Measurements from ENCODE around the gene SPRR2D. TPM values are rescaled to one million over a fixed set of nuclear protein-coding genes. Genes with fewer than 3 reads are reported as not detected.
"Not testable (repeated sequence)": the region's sequence is repeated elsewhere in the genome, so short reads cannot be mapped to it uniquely, and the experiment has no call there.

SPRR2D gene
- total RNA-seq, 4 donors from 2014 or later: not detected

DNA sequence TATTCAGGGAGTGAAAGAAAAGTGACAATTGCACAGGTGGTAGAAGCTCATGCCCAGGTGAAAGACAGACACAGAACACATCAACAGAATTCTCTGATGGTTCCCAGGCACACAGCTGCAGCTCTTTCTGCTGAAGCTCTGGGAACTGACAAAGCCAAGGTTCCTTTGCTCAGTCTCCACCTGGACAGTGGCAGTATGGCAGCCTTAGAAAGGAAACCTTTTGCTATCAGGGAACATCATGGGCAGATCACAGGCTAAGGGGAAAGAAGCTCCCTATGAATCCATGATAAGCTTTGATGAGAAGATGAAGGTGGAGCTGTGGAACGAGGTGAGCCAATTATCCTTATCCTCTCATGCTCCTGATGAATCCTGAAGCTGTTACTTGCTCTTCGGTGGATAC is 29.3 kb upstream of the SPRR2D start:
- no peak for TF ChIP-seq POLR2A (IDR thresholded peaks at IDR 0.05)
- Histone ChIP-seq H3K4me1 (no peaks in the 10 kb centered on the region), H3K27ac (no peak overlapping the region), H3K9me3 (no peaks in the 10 kb centered on the region), H3K36me3 (no peaks in the 10 kb centered on the region), H3K27me3 (no peaks in the 10 kb centered on the region), H3K4me3 (no peak overlapping the region)
- DNase-seq: no peak

DNA sequence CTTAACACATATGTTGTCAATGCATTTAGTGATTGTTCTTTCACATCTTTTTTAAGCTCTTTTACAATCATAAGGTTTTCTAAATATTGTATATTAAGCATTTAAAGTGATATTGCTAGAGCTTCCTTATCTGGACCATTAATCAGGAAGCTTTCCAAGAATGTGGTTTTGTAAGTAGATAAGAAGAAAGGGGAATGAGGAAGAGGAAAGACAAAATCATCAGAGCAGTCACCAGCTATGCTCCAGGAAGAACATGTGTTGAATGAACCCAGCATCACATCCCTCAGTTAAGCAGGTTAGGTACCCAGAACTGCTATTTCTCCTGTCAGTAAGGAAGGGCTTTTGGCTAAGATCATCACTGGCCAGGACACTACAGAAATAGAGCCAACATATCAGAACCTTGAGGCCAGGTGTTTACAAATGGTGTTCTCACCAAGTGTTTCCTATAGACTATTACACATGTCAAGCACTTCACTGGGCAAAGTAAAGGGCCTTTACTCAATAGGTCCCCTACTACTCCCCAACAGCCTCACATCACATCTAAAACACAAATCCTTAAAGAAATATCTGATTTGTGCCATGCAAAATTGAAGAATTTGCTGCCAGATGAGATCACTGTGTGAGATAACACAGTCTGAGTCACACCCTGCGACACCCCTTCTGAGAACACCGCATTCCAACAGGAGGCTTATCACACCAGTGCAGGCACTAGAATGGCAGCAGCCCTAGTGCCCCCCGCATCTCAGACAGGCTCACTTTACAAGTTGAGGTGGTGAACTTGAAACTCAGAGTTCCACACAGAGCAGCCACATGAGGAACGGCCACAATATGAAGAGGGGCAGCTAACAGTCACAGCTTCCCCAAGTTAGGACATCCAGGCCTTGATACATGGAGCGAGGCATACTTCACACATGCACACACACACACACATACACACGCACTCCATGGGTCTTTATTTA is 18.2 kb upstream of the SPRR2D start:
- no peak for TF ChIP-seq POLR2A (IDR thresholded peaks at IDR 0.05)
- TF ChIP-seq CTCF (IDR thresholded peaks at IDR 0.05): no peak
- DNase-seq: no peak
- Histone ChIP-seq H3K4me3 (no peak overlapping the region), H3K27ac (no peak overlapping the region), H3K27me3 (no peaks in the 10 kb centered on the region), H3K4me1 (no peaks in the 10 kb centered on the region), H3K9me3 (no peaks in the 10 kb centered on the region), H3K36me3 (no peaks in the 10 kb centered on the region)

DNA sequence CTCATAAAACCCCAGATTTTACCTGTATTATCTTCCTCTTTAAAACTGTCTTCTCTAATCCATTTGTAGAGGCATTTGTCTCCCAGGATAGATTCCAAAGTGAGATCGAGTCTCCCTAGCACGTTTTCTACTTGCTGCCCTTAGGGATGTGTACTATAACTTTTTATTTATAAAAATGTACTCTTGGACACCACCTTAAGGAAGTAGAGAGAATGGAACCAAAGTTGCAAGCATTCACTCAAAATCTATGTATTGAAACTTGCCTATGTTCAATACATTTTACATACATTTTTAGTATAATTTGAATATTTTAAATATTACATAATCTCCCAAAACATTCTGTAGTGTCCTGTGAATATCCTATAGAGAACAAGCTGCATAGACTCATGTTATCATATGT is 17.2 kb upstream of the SPRR2D start:
- no peak overlapping the region for H3K4me3 ChIP-seq
- no peak for DNase-seq
- H3K9me3 ChIP-seq: no peaks in the 10 kb centered on the region
- H3K36me3 ChIP-seq: no peaks in the 10 kb centered on the region
- H3K27ac ChIP-seq: no peak overlapping the region
- no peaks in the 10 kb centered on the region for H3K27me3 ChIP-seq
- no peaks in the 10 kb centered on the region for H3K4me1 ChIP-seq
- TF ChIP-seq POLR2A (IDR thresholded peaks at IDR 0.05) (no peak), CTCF (IDR thresholded peaks at IDR 0.05) (no peak)

GRCh38 chr1:153057375-153057774 is 16.5 kb upstream of the SPRR2D start, which contains the start of gene SPRR2A:
Gene SPRR2A, minus strand, starts transcription at chr1:153057512. Its CDS starts 777 bp downstream, at chr1:153056735.
- H3K27me3 ChIP-seq: no peaks in the 10 kb centered on the region
- no peaks in the 10 kb centered on the region for H3K9me3 ChIP-seq
- no peaks in the 10 kb centered on the region for H3K36me3 ChIP-seq
- H3K4me3 ChIP-seq: no peak within 1 kb of the TSS
- no peak for DNase-seq
- TF ChIP-seq POLR2A (IDR thresholded peaks at IDR 0.05) (no peak), CTCF (IDR thresholded peaks at IDR 0.05) (no peak)
- no peak within 1 kb of the TSS for H3K27ac ChIP-seq
- H3K4me1 ChIP-seq: no peaks in the 10 kb centered on the region

DNA sequence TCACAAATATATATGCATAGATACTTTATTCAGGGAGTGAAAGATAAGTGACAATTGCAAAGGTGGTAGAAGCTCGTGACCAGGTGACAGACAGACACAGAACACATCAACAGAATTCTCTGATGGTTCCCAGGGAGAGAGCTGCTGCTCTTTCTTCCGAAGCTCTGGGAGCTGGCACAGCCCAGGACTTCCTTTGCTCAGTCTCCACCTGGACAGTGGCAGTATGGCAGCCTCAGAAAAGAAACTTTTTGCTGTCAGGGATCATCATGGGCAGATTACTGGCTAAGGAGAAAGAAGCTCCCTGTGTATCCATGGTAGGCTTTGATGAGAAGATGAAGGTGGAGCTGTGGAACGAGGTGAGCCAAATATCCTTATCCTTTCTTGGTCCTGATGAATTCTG is 15.2 kb upstream of the SPRR2D start:
- not testable (repeated sequence) for H3K4me1 ChIP-seq, H3K27me3 ChIP-seq, H3K4me3 ChIP-seq, H3K9me3 ChIP-seq, H3K36me3 ChIP-seq, H3K27ac ChIP-seq, DNase-seq

- H3K9me3 ChIP-seq: no peaks in the 10 kb centered on the region
- H3K27me3 ChIP-seq: no peaks in the 10 kb centered on the region
- H3K27ac ChIP-seq: no peak overlapping the region
- no peak for DNase-seq
- H3K4me3 ChIP-seq: no peak overlapping the region
- H3K4me1 ChIP-seq: no peaks in the 10 kb centered on the region
- H3K36me3 ChIP-seq: no peaks in the 10 kb centered on the region
- TF ChIP-seq CTCF (IDR thresholded peaks at IDR 0.05) (no peak), POLR2A (IDR thresholded peaks at IDR 0.05) (no peak)
Observed at GRCh38 chr1:153049211-153049610, 8.3 kb upstream of the SPRR2D start.

Data from Peyer's patch (tissue), 4 donors.